Large intestine (tissue), 3 donors: ENCODE results near the gene TAS2R1. TPM values are rescaled to one million over a fixed set of nuclear protein-coding genes. Genes with fewer than 3 reads are reported as not detected.
"Not testable (repeated sequence)": the region's sequence is repeated elsewhere in the genome, so short reads cannot be mapped to it uniquely, and the experiment has no call there.

Experiments used
- DNase-seq, 2 donors: peaks; one replicate each; pipeline versions ENCODE4 v3.0.0 to v3.0.0-alpha.2; 2013
- H3K27ac ChIP-seq: one replicate; pipeline ENCODE4 v1.5.1; 2013; ENCODE audit warnings: low read length
- H3K27me3 ChIP-seq: 2 replicates; pipeline ENCODE4 v1.6.1; 2013; ENCODE audit warnings: low read length; ENCODE audit not compliant: control insufficient read depth, insufficient read depth
- H3K36me3 ChIP-seq: 2 replicates; pipeline ENCODE4 v1.6.1; 2013; ENCODE audit warnings: low read length; ENCODE audit not compliant: control insufficient read depth, insufficient read depth
- H3K4me1 ChIP-seq: one replicate; pipeline ENCODE4 v1.6.1; 2013; ENCODE audit warnings: low read length; ENCODE audit not compliant: control insufficient read depth, insufficient read depth
- H3K4me3 ChIP-seq: one replicate; pipeline ENCODE4 v1.5.1; 2013; ENCODE audit warnings: low read length
- H3K9me3 ChIP-seq: one replicate; pipeline ENCODE4 v1.6.1; 2013; ENCODE audit warnings: mild to moderate bottlenecking, low read depth, low read length, moderate library complexity; ENCODE audit not compliant: control insufficient read depth
- WGBS: methylation state at CpG from one replicate; pipeline ENCODE4 v1.1.5; 2013; ENCODE audit warnings: low lambda C conversion rate; ENCODE audit not compliant: insufficient coverage; 5-methylcytosine and 5-hydroxymethylcytosine counted together
- polyA plus RNA-seq: library from polyadenylated mRNA; unstranded; fragments of 120-200 nt; gene quantifications from one replicate; pipeline ENCODE4 v1.2.1, GENCODE V29; 2013

Gene TAS2R1
- polyA plus RNA-seq, 1 donor = not detected

GRCh38 chr5:9610364-9610763 is 19.8 kb downstream of the TAS2R1 start:
- WGBS = no CpG with 5 or more reads among the region's 1 CpG

GRCh38 chr5:9608093-9608492 is 22.1 kb downstream of the TAS2R1 start:
- no peaks in the 10 kb centered on the region for H3K4me1 ChIP-seq
- WGBS = 60% methylated on average over 1 of the region's 2 CpGs
- no peaks in the 10 kb centered on the region for H3K27me3 ChIP-seq
- H3K27ac ChIP-seq = no peak overlapping the region
- H3K4me3 ChIP-seq = no peak overlapping the region
- no peaks in the 10 kb centered on the region for H3K36me3 ChIP-seq
- no peak for DNase-seq
- H3K9me3 ChIP-seq = no peaks in the 10 kb centered on the region

More at GRCh38 chr5:9610364-9610763, 19.8 kb downstream of the TAS2R1 start:
- DNase-seq = no peak
- H3K4me1 ChIP-seq = no peaks in the 10 kb centered on the region
- no peaks in the 10 kb centered on the region for H3K9me3 ChIP-seq
- no peaks in the 10 kb centered on the region for H3K36me3 ChIP-seq
- no peak overlapping the region for H3K4me3 ChIP-seq
- no peaks in the 10 kb centered on the region for H3K27me3 ChIP-seq
- no peak overlapping the region for H3K27ac ChIP-seq

GRCh38 chr5:9605041-9605838 is 24.9 kb downstream of the TAS2R1 start:
- H3K27me3 ChIP-seq = no peaks in the 10 kb centered on the region
- no peaks in the 10 kb centered on the region for H3K36me3 ChIP-seq
- no peak overlapping the region for H3K4me3 ChIP-seq
- no CpG with 5 or more reads among the region's 6 CpGs for WGBS
- H3K27ac ChIP-seq = no peak overlapping the region
- no peaks in the 10 kb centered on the region for H3K4me1 ChIP-seq
- H3K9me3 ChIP-seq = no peaks in the 10 kb centered on the region
- DNase-seq = no peak

GRCh38 chr5:9604416-9604815 is 25.7 kb downstream of the TAS2R1 start:
- Histone ChIP-seq H3K27ac (no peak overlapping the region), H3K27me3 (no peaks in the 10 kb centered on the region), H3K9me3 (no peaks in the 10 kb centered on the region), H3K4me1 (no peaks in the 10 kb centered on the region), H3K36me3 (no peaks in the 10 kb centered on the region), H3K4me3 (no peak overlapping the region)
- WGBS = 60% methylated on average over 1 of the region's 5 CpGs
- DNase-seq = no peak

- H3K27me3 ChIP-seq = no peaks in the 10 kb centered on the region
- no peaks in the 10 kb centered on the region for H3K36me3 ChIP-seq
- H3K4me1 ChIP-seq = no peaks in the 10 kb centered on the region
- DNase-seq = no peak
- no peak overlapping the region for H3K27ac ChIP-seq
- WGBS = 70% methylated on average over 2 of the region's 7 CpGs
- no peak overlapping the region for H3K4me3 ChIP-seq
- no peaks in the 10 kb centered on the region for H3K9me3 ChIP-seq
Measured at GRCh38 chr5:9601055-9601739, 29.0 kb downstream of the TAS2R1 start.

- Histone ChIP-seq H3K9me3 (no peaks in the 10 kb centered on the region), H3K4me1 (no peaks in the 10 kb centered on the region), H3K27ac (no peak overlapping the region), H3K36me3 (no peaks in the 10 kb centered on the region), H3K4me3 (no peak overlapping the region), H3K27me3 (no peaks in the 10 kb centered on the region)
- WGBS = no CpG with 5 or more reads among the region's 3 CpGs
- DNase-seq = no peak
Measured at GRCh38 chr5:9599391-9599790, 30.8 kb downstream of the TAS2R1 start.

- not testable (repeated sequence) for H3K27ac ChIP-seq, H3K9me3 ChIP-seq, H3K4me1 ChIP-seq, H3K36me3 ChIP-seq, H3K4me3 ChIP-seq, DNase-seq, H3K27me3 ChIP-seq
- WGBS = 100% methylated on average over 1 of the region's 6 CpGs
Measured at GRCh38 chr5:9598329-9598728, 31.8 kb downstream of the TAS2R1 start.

- H3K27ac ChIP-seq, H3K36me3 ChIP-seq, H3K4me1 ChIP-seq, H3K4me3 ChIP-seq, H3K27me3 ChIP-seq, DNase-seq, H3K9me3 ChIP-seq: not testable (repeated sequence)
- no CpG with 5 or more reads among the region's 7 CpGs for WGBS
Measured at GRCh38 chr5:9597322-9597721, 32.8 kb downstream of the TAS2R1 start.

- Histone ChIP-seq H3K4me3 (no peak overlapping the region), H3K27ac (no peak overlapping the region), H3K4me1 (no peaks in the 10 kb centered on the region), H3K36me3 (no peaks in the 10 kb centered on the region), H3K27me3 (no peaks in the 10 kb centered on the region), H3K9me3 (no peaks in the 10 kb centered on the region)
- WGBS = no CpG with 5 or more reads among the region's 4 CpGs
- DNase-seq = no peak
Measured at GRCh38 chr5:9596824-9597223, 33.3 kb downstream of the TAS2R1 start.

- Histone ChIP-seq H3K27me3 (no peaks in the 10 kb centered on the region), H3K4me1 (no peaks in the 10 kb centered on the region), H3K27ac (no peak overlapping the region), H3K36me3 (no peaks in the 10 kb centered on the region), H3K9me3 (no peaks in the 10 kb centered on the region), H3K4me3 (no peak overlapping the region)
- 67% methylated on average over 1 of the region's 6 CpGs for WGBS
- no peak for DNase-seq
Measured at GRCh38 chr5:9596171-9596780, 33.9 kb downstream of the TAS2R1 start.
